HepG2 (cell line): ENCODE measurements around the gene MRPL2. TPM values are rescaled to one million over a fixed set of nuclear protein-coding genes. Genes with fewer than 3 reads are reported as not detected.

Source experiments
- ARID4A ChIP-seq: sonication (generic); formaldehyde crosslinking; IDR thresholded peaks from 2 replicates; pipeline ENCODE4 v1.5.0; 2020; ENCODE audit warnings: mild to moderate bottlenecking, missing genetic modification reagents, borderline replicate concordance
- ARNTL ChIP-seq: sonication (generic); formaldehyde crosslinking; IDR thresholded peaks from 2 replicates; pipeline ENCODE4 v1.4.0; 2020; ENCODE audit warnings: mild to moderate bottlenecking, missing genetic modification reagents
- CREB1 ChIP-seq, 2 experiments: fragments of 450-650 bp in 1 of 2; IDR thresholded peaks; 2 replicates each; pipeline ENCODE4 v1.6.1; 2016 to 2017; ENCODE audit warnings: control low read depth in 1 of 2, mild to moderate bottlenecking in 1 of 2, missing compliant biosample characterization in 1 of 2, missing genetic modification characterization in 1 of 2
- HDAC2 ChIP-seq: sonication (generic); formaldehyde crosslinking; IDR thresholded peaks from 2 replicates; pipeline ENCODE4 v1.4.0; 2020; ENCODE audit warnings: missing genetic modification reagents
- MAX ChIP-seq: IDR thresholded peaks from 2 replicates; pipeline ENCODE4 v1.6.1; 2012; ENCODE audit warnings: inconsistent platforms
- MLX ChIP-seq: IDR thresholded peaks from 2 replicates; pipeline ENCODE4 v1.6.1; 2016
- MXI1 ChIP-seq: IDR thresholded peaks from 3 replicates; pipeline ENCODE4 v1.6.1; 2012; ENCODE audit warnings: low read depth, low read length, inconsistent platforms, borderline replicate concordance
- PHF20 ChIP-seq: sonication (generic); formaldehyde crosslinking; IDR thresholded peaks from 2 replicates; pipeline ENCODE4 v1.5.0; 2020; ENCODE audit warnings: mild to moderate bottlenecking, missing genetic modification reagents
- PRPF4 ChIP-seq: fragments of 200-400 bp; formaldehyde crosslinking; IDR thresholded peaks from 2 replicates; pipeline ENCODE4 v1.6.1; 2016; ENCODE audit warnings: low read length, low read depth; ENCODE audit not compliant: poor library complexity, severe bottlenecking
- SIN3A ChIP-seq: IDR thresholded peaks from 2 replicates; pipeline ENCODE4 v1.6.1; 2011; ENCODE audit warnings: low read depth, mild to moderate bottlenecking, control low read depth, low read length, borderline replicate concordance
- STAT6 ChIP-seq: sonication (generic); formaldehyde crosslinking; IDR thresholded peaks from 2 replicates; pipeline ENCODE4 v1.4.0; 2020; ENCODE audit warnings: missing genetic modification reagents, mild to moderate bottlenecking, borderline replicate concordance
- TOE1 ChIP-seq: sonication (generic); formaldehyde crosslinking; IDR thresholded peaks from 2 replicates; pipeline ENCODE4 v1.4.0; 2020; ENCODE audit warnings: mild to moderate bottlenecking, missing genetic modification reagents
- ZBTB20 ChIP-seq: sonication (generic); formaldehyde crosslinking; IDR thresholded peaks from 2 replicates; pipeline ENCODE4 v1.8.1; 2023; ENCODE audit warnings: missing genetic modification reagents, low read depth, mild to moderate bottlenecking, borderline replicate concordance
- ZNF296 ChIP-seq: sonication (generic); formaldehyde crosslinking; conservative IDR thresholded peaks from 2 replicates; pipeline ENCODE4 v1.5.0; 2020; ENCODE audit warnings: mild to moderate bottlenecking, missing genetic modification reagents
- ZNF446 ChIP-seq: sonication (generic); formaldehyde crosslinking; IDR thresholded peaks from 2 replicates; pipeline ENCODE4 v1.5.0; 2020; ENCODE audit warnings: mild to moderate bottlenecking, missing genetic modification reagents
- ZNF605 ChIP-seq: sonication (generic); formaldehyde crosslinking; IDR thresholded peaks from 2 replicates; pipeline ENCODE4 v1.8.0; 2022; ENCODE audit warnings: mild to moderate bottlenecking, missing genetic modification reagents
- ZNF614 ChIP-seq: IDR thresholded peaks from 2 replicates; pipeline ENCODE4 v1.6.1; 2018; ENCODE audit warnings: missing biosample characterization, missing genetic modification reagents, inconsistent platforms, borderline replicate concordance
- ZNF761 ChIP-seq: sonication (generic); formaldehyde crosslinking; conservative IDR thresholded peaks from 2 replicates; pipeline ENCODE4 v1.4.0; 2020; ENCODE audit warnings: mild to moderate bottlenecking, missing genetic modification reagents
- ZSCAN9 ChIP-seq: IDR thresholded peaks from 2 replicates; pipeline ENCODE4 v1.6.1; 2016; ENCODE audit warnings: borderline replicate concordance
- polyA plus RNA-seq, 8 experiments: library from polyadenylated mRNA; depleted of rRNA in 3 of 8; stranded (reverse) in 7 of 8; unstranded in 1 of 8; fragments of >200 nt; fragmentation: Illumina TruSeq in 4 of 8; extraction: Trizol in 4 of 8; gene quantifications; 2 replicates each; pipeline versions ENCODE4 v1.2.1 to v1.2.3, GENCODE V29; 2011 to 2016; ENCODE audit warnings: low read depth in 4 of 8, missing spikeins in 1 of 8, mixed read lengths in 1 of 8; ENCODE audit not compliant: insufficient read depth in 1 of 8
- total RNA-seq, 5 experiments: library from RNA; depleted of rRNA; stranded (reverse); fragments of >200 nt; fragmentation: Illumina TruSeq; extraction: Trizol; gene quantifications; 2 replicates each; pipeline ENCODE4 v1.2.3, GENCODE V29; 2016; ENCODE audit warnings: low read depth in 1 of 5

MRPL2 gene
- total and polyA plus RNA-seq, 2 of the 13 experiments (the other 11 are each of a cell fraction or from before 2014, with no cell fraction given), result 56.8 to 65.6 TPM

GRCh38 chr6:43060034-43060754 lies 960 bp upstream of the MRPL2 start (continued):
- TF ChIP-seq TOE1 (CRISPR knock-in tag) (no peak), ZNF614 (CRISPR knock-in tag) (peak; percentile 72; the same call in 1 of the 2 replicates), ZNF605 (CRISPR knock-in tag) (peak; percentile 36; the same call in 1 of the 2 replicates), STAT6 (CRISPR knock-in tag) (0 out of 2 replicates have a peak, but pooled peaks have one; percentile 89), PRPF4 (no peak), CREB1 (IDR thresholded peaks at IDR 0.05) (no peak), CREB1 (CRISPR knock-in tag; IDR thresholded peaks at IDR 0.05) (peak; percentile 72; the same call in 1 of the 2 replicates), PHF20 (CRISPR knock-in tag) (peak; percentile 50), ZNF296 (peak; percentile 77; the same call in 1 of the 2 replicates), ZSCAN9 (CRISPR knock-in tag) (peak; percentile 73; the same call in 1 of the 2 replicates), MXI1 (0 out of 3 replicates have a peak, but pooled peaks have one; percentile 5), ARNTL (CRISPR knock-in tag) (peak; percentile 72), MAX (0 out of 2 replicates have a peak, but pooled peaks have one; percentile 7), ZNF446 (no peak), ZNF761 (0 out of 2 replicates have a peak, but pooled peaks have one; percentile 22), ARID4A (CRISPR knock-in tag) (peak; percentile 56), MLX (peak; percentile 47), ZBTB20 (peak; percentile 90; the same call in 1 of the 2 replicates), HDAC2 (CRISPR knock-in tag) (peak; percentile 84), SIN3A (peak; percentile 46; the same call in 1 of the 2 replicates)
